DND-41 (cell line): ENCODE results near the gene DNAJC4.
A peak's percentile ranks its signal among the peaks of the same experiment; 100 is the strongest.

Source experiments
- ATAC-seq: fragments of 200-7000 bp; cut with Tn5 transposase; 3 replicates; pipeline ENCODE4 v1.9.1; 2021; ENCODE audit warnings: low read depth; ENCODE audit not compliant: insufficient read depth
- DNase-seq: peaks from one replicate; pipeline ENCODE4 v3.0.0-alpha.2; 2020
- H2AFZ ChIP-seq: 2 replicates; pipeline ENCODE4 v1.6.0; 2012; ENCODE audit warnings: low read depth, low read length
- H3K27ac ChIP-seq: 2 replicates; pipeline ENCODE4 v1.5.1; 2012; ENCODE audit warnings: low read length, inconsistent platforms
- H3K27me3 ChIP-seq: fragments of 200-600 bp; sonication (generic); 2 replicates; pipeline ENCODE4 v1.6.0; 2012; ENCODE audit warnings: low read length, mild to moderate bottlenecking, inconsistent platforms; ENCODE audit not compliant: insufficient read depth, poor library complexity
- H3K36me3 ChIP-seq: 2 replicates; pipeline ENCODE4 v1.5.1; 2012; ENCODE audit warnings: low read length, inconsistent platforms; ENCODE audit not compliant: insufficient read depth
- H3K4me1 ChIP-seq: 2 replicates; pipeline ENCODE4 v1.5.1; 2012; ENCODE audit warnings: mild to moderate bottlenecking, low read length; ENCODE audit not compliant: insufficient read depth
- H3K4me2 ChIP-seq: 2 replicates; pipeline ENCODE4 v1.6.0; 2012; ENCODE audit warnings: mild to moderate bottlenecking, moderate library complexity, low read length, inconsistent platforms; ENCODE audit not compliant: insufficient read depth
- H3K4me3 ChIP-seq, 2 experiments: fragments of 200-600 bp in 1 of 2; shearing (Covaris generic) in 1 of 2; 2 replicates each; pipeline ENCODE4 v1.5.1; 2012 to 2016; ENCODE audit warnings: inconsistent platforms in 2 of 2, low read length in 2 of 2, mild to moderate bottlenecking in 2 of 2, low read depth in 1 of 2, moderate library complexity in 1 of 2
- H3K79me2 ChIP-seq: 2 replicates; pipeline ENCODE4 v1.6.0; 2012; ENCODE audit warnings: low read length, inconsistent platforms; ENCODE audit not compliant: insufficient read depth
- H3K9ac ChIP-seq: 2 replicates; pipeline ENCODE4 v1.6.0; 2012; ENCODE audit warnings: low read depth, mild to moderate bottlenecking, inconsistent platforms, low read length, moderate library complexity
- H3K9me3 ChIP-seq: 2 replicates; pipeline ENCODE4 v1.5.1; 2012; ENCODE audit warnings: low read length, moderate library complexity, mild to moderate bottlenecking, inconsistent platforms; ENCODE audit not compliant: insufficient read depth, severe bottlenecking
- H4K20me1 ChIP-seq: 2 replicates; pipeline ENCODE4 v1.6.0; 2012; ENCODE audit warnings: low read length; ENCODE audit not compliant: insufficient read depth
- CTCF ChIP-seq: IDR thresholded peaks from 2 replicates; pipeline ENCODE4 v1.5.1; 2012; ENCODE audit warnings: borderline replicate concordance, low read length, moderate library complexity, mild to moderate bottlenecking; ENCODE audit not compliant: poor library complexity, severe bottlenecking; ENCODE audit errors: extremely low read depth
- EZH2 ChIP-seq: IDR thresholded peaks from 3 replicates; pipeline ENCODE4 v1.6.1; 2012; ENCODE audit warnings: borderline replicate concordance, low read depth, mild to moderate bottlenecking, moderate library complexity, low read length, inconsistent platforms; ENCODE audit not compliant: severe bottlenecking

DNAJC4 gene

GRCh38 chr11:64251753-64252002 lies 21.3 kb downstream of the DNAJC4 start:
- Histone ChIP-seq H3K27me3 (no peaks in the 10 kb centered on the region), H2AFZ (peak overlapping the region; percentile 97), H3K9ac (peak overlapping the region; percentile 69), H3K27ac (peak overlapping the region; percentile 65; the same call in 1 of the 2 replicates), H3K36me3 (peaks cover 22% of the 10 kb centered on the region), H3K4me2 (peak overlapping the region; percentile 99), H4K20me1 (peaks cover 7% of the 10 kb centered on the region; the same call in 1 of the 2 replicates), H3K4me1 (peaks cover 32% of the 10 kb centered on the region), H3K79me2 (peaks cover 7% of the 10 kb centered on the region; the same call in 1 of the 2 replicates), H3K9me3 (no peaks in the 10 kb centered on the region), H3K4me3 (peak overlapping the region; percentile 64 to 77; a peak in 3 of 4 replicates)
- TF ChIP-seq CTCF (no peak), EZH2 (no peak)
- ATAC-seq, result no peak
- DNase-seq, result no peak

GRCh38 chr11:64252003-64252872 lies 21.9 kb downstream of the DNAJC4 start:
- peaks cover 7% of the 10 kb centered on the region; the same call in 1 of the 2 replicates for H4K20me1 ChIP-seq
- TF ChIP-seq EZH2 (no peak), CTCF (peak; percentile 52)
- peak overlapping the region; percentile 69 for H3K9ac ChIP-seq
- peak overlapping the region; percentile 64 to 77; a peak in 3 of 4 replicates for H3K4me3 ChIP-seq
- H2AFZ ChIP-seq, result peak overlapping the region; percentile 97
- ATAC-seq, result no peak
- peaks cover 7% of the 10 kb centered on the region; the same call in 1 of the 2 replicates for H3K79me2 ChIP-seq
- no peaks in the 10 kb centered on the region for H3K27me3 ChIP-seq
- peaks cover 27% of the 10 kb centered on the region for H3K4me1 ChIP-seq
- no peaks in the 10 kb centered on the region for H3K9me3 ChIP-seq
- peaks cover 23% of the 10 kb centered on the region for H3K36me3 ChIP-seq
- peak overlapping the region; percentile 65; the same call in 1 of the 2 replicates for H3K27ac ChIP-seq
- DNase-seq, result no peak
- peak overlapping the region; percentile 99 for H3K4me2 ChIP-seq

GRCh38 chr11:64253043-64253442 lies 22.7 kb downstream of the DNAJC4 start:
- Histone ChIP-seq H2AFZ (no peak overlapping the region), H3K4me2 (peak overlapping the region; percentile 99; the same call in 1 of the 2 replicates), H3K79me2 (peaks cover 7% of the 10 kb centered on the region; the same call in 1 of the 2 replicates), H3K36me3 (peaks cover 23% of the 10 kb centered on the region), H3K9ac (peak overlapping the region; percentile 69; the same call in 1 of the 2 replicates), H3K4me1 (peaks cover 26% of the 10 kb centered on the region), H4K20me1 (peaks cover 7% of the 10 kb centered on the region; the same call in 1 of the 2 replicates), H3K4me3 (no peak overlapping the region), H3K9me3 (no peaks in the 10 kb centered on the region), H3K27ac (no peak overlapping the region), H3K27me3 (no peaks in the 10 kb centered on the region)
- no peak for ATAC-seq
- DNase-seq, result no peak
- TF ChIP-seq EZH2, result no peak
- TF ChIP-seq CTCF, result no peak
